SK-MEL-5 (cell line): Measurements from ENCODE around the gene PPP1R3F. TPM values are rescaled to one million over a fixed set of nuclear protein-coding genes. Genes with fewer than 3 reads are reported as not detected.

Experiments
- total RNA-seq: library from RNA; depleted of rRNA; stranded (reverse); fragments of >200 nt; shearing (Covaris generic); gene quantifications from 2 replicates; pipeline ENCODE4 v1.2.3, GENCODE V29; 2014; rRNA removed

PPP1R3F gene
- total RNA-seq, 1 experiment from 2014 or later, result 12.8 TPM

Other genes starting within 250 kb of the PPP1R3F start
- gene TFE3, start 226.4 kb upstream of the PPP1R3F start, total RNA-seq, result 17.0 and 20.0 TPM in 2 replicates
- 0.77 and 1.0 TPM in 2 replicates for gene CCDC120, start 210.8 kb upstream of the PPP1R3F start, total RNA-seq
- gene PRAF2, start 195.8 kb upstream of the PPP1R3F start, total RNA-seq, result 2.3 and 4.8 TPM in 2 replicates
- gene WDR45, start 189.9 kb upstream of the PPP1R3F start, total RNA-seq, result 71.6 and 87.0 TPM in 2 replicates
- 29.0 and 31.2 TPM in 2 replicates for gene GPKOW, start 146.1 kb upstream of the PPP1R3F start, total RNA-seq
- gene MAGIX, start 107.0 kb upstream of the PPP1R3F start, total RNA-seq, result 1.4 and 2.6 TPM in 2 replicates
- 8.1 and 9.1 TPM in 2 replicates for gene PLP2, start 97.9 kb upstream of the PPP1R3F start, total RNA-seq
- gene PRICKLE3, start 83.4 kb upstream of the PPP1R3F start, total RNA-seq, result 21.1 and 24.8 TPM in 2 replicates
- gene SYP, start 69.6 kb upstream of the PPP1R3F start, total RNA-seq, result 72.1 and 73.0 TPM in 2 replicates
- gene CACNA1F, start 36.5 kb upstream of the PPP1R3F start, total RNA-seq, result not detected in 2 replicates
- gene CCDC22, start 34.3 kb upstream of the PPP1R3F start, total RNA-seq, result 11.5 and 12.2 TPM in 2 replicates
- gene FOXP3, start 5.1 kb upstream of the PPP1R3F start, total RNA-seq, result 0.21 and 0.24 TPM in 2 replicates
- gene GAGE10, start 33.9 kb downstream of the PPP1R3F start, total RNA-seq, result not detected in 2 replicates
- gene GAGE12J, start 52.2 kb downstream of the PPP1R3F start, total RNA-seq, result 37.1 TPM in 1 of 2 replicates, not detected in the other
- 195 and 284 TPM in 2 replicates for gene GAGE13, start 61.8 kb downstream of the PPP1R3F start, total RNA-seq